Stimulated activated effector memory CD8-positive, alpha-beta T cell treated with anti-CD3 and anti-CD28 coated beads, Interleukin-12 subunit alpha, Interleukin-12 subunit beta, amount 100 ng/mL, for 72 hours (primary cell): ENCODE data around the gene CZIB.
A peak's percentile ranks its signal among the peaks of the same experiment; 100 is the strongest.
"Not testable (repeated sequence)": the region's sequence is repeated elsewhere in the genome, so short reads cannot be mapped to it uniquely, and the experiment has no call there.

ENCODE experiments used
- ATAC-seq: fragments of 150-1000 bp; cut with Tn5 transposase; 2 replicates; pipeline ENCODE4 v1.10.0; 2021
- DNase-seq, 2 donors: peaks; one replicate each; pipeline ENCODE4 v3.0.0; 2021 to 2022; ENCODE audit warnings: low spot score in 2 of 2
- H3K27ac Mint-ChIP-seq: one replicate; pipeline ENCODE4 v1.8.0; 2022; ENCODE audit warnings: mild to moderate bottlenecking, mixed read lengths
- H3K36me3 Mint-ChIP-seq: one replicate; pipeline ENCODE4 v1.8.0; 2022; ENCODE audit warnings: mild to moderate bottlenecking, mixed read lengths
- H3K4me1 Mint-ChIP-seq: one replicate; pipeline ENCODE4 v1.8.0; 2022; ENCODE audit warnings: mixed read lengths
- H3K4me3 Mint-ChIP-seq: one replicate; pipeline ENCODE4 v1.8.0; 2022; ENCODE audit warnings: mild to moderate bottlenecking, mixed read lengths
- H3K9me3 Mint-ChIP-seq: one replicate; pipeline ENCODE4 v1.8.0; 2022; ENCODE audit warnings: mixed read lengths

Gene CZIB

DNA sequence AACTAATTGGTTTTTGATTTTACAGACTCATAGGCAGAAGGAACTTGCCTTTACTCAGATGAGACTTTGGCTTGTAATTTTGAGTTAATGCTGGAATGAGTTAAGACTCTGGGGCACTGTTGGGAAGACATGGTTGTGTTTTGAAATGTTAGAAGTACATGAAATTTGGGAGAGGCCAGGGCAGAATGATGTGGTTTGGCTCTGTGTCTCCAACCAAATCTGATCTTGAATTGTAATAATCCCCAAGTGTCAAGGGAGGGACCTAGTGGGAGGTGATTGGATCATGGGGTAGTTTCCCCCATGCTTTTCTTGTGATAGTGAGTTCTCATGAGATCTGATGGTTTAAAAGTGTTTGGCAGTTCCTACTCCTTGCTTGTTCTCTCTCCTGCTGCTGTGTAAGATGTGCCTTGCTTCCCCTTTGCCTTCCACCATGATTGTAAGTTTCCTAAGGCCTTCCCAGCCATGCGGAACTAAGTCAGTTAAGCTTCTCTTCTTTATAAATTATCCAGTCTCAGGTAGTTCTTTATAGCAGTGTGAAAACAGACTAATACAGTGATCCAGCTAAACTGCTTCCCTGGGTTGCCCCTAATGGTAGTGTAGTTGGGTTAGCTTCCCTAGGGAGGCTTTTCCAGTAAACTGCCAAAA, 13.6 kb downstream of the CZIB start:
- no peak overlapping the region for H3K27ac Mint-ChIP-seq
- DNase-seq: no peak
- H3K9me3 Mint-ChIP-seq: peaks cover 5% of the 10 kb centered on the region
- H3K36me3 Mint-ChIP-seq: peaks cover 80% of the 10 kb centered on the region
- H3K4me3 Mint-ChIP-seq: no peak overlapping the region
- peaks cover 6% of the 10 kb centered on the region for H3K4me1 Mint-ChIP-seq
- no peak for ATAC-seq

- H3K27ac Mint-ChIP-seq, H3K4me1 Mint-ChIP-seq: not testable (repeated sequence)
- peaks cover 75% of the 10 kb centered on the region for H3K36me3 Mint-ChIP-seq
Observed at GRCh38 chr1:53206083-53206685, 14.2 kb downstream of the CZIB start.

DNA sequence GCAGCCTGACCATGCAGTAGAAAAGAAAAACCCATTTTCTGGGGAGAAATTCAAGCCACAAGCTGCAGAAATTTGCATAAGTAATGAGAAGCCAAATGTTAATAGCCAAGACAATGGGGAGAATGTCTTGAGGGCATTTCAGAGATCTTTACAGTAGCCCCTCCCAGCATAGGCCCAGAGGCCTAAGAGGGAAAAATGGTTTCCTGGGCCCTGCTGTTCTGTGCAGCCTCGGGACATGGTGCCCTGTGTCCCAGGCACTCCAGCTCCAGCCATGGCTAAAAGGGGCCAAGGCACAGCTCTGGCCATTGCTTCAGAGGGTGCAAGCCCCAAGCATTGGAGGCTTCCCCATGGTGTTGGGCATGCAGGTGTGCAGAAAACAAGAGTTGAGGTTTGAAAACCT, 14.9 kb downstream of the CZIB start:
- H3K27ac Mint-ChIP-seq, H3K4me1 Mint-ChIP-seq, ATAC-seq, H3K9me3 Mint-ChIP-seq, H3K4me3 Mint-ChIP-seq, DNase-seq: not testable (repeated sequence)
- peaks cover 68% of the 10 kb centered on the region for H3K36me3 Mint-ChIP-seq

More at GRCh38 chr1:53206083-53206685, 14.2 kb downstream of the CZIB start:
- H3K9me3 Mint-ChIP-seq, DNase-seq, H3K4me3 Mint-ChIP-seq, ATAC-seq: not testable (repeated sequence)

- H3K9me3 Mint-ChIP-seq: peaks cover 5% of the 10 kb centered on the region
- H3K36me3 Mint-ChIP-seq: peaks cover 48% of the 10 kb centered on the region
- peaks cover 6% of the 10 kb centered on the region for H3K4me1 Mint-ChIP-seq
- ATAC-seq (no peak), DNase-seq (no peak)
- H3K27ac Mint-ChIP-seq: no peak overlapping the region
- H3K4me3 Mint-ChIP-seq: no peak overlapping the region
Observed at GRCh38 chr1:53203466-53203865, 17.0 kb downstream of the CZIB start.

- DNase-seq (no peak), ATAC-seq (no peak)
- peak overlapping the region; percentile 96 for H3K27ac Mint-ChIP-seq
- peak overlapping the region; percentile 84 for H3K4me3 Mint-ChIP-seq
- no peaks in the 10 kb centered on the region for H3K9me3 Mint-ChIP-seq
- H3K36me3 Mint-ChIP-seq: peaks cover 31% of the 10 kb centered on the region
- peaks cover 24% of the 10 kb centered on the region for H3K4me1 Mint-ChIP-seq
Observed at GRCh38 chr1:53198241-53198651, 22.2 kb downstream of the CZIB start.

DNA sequence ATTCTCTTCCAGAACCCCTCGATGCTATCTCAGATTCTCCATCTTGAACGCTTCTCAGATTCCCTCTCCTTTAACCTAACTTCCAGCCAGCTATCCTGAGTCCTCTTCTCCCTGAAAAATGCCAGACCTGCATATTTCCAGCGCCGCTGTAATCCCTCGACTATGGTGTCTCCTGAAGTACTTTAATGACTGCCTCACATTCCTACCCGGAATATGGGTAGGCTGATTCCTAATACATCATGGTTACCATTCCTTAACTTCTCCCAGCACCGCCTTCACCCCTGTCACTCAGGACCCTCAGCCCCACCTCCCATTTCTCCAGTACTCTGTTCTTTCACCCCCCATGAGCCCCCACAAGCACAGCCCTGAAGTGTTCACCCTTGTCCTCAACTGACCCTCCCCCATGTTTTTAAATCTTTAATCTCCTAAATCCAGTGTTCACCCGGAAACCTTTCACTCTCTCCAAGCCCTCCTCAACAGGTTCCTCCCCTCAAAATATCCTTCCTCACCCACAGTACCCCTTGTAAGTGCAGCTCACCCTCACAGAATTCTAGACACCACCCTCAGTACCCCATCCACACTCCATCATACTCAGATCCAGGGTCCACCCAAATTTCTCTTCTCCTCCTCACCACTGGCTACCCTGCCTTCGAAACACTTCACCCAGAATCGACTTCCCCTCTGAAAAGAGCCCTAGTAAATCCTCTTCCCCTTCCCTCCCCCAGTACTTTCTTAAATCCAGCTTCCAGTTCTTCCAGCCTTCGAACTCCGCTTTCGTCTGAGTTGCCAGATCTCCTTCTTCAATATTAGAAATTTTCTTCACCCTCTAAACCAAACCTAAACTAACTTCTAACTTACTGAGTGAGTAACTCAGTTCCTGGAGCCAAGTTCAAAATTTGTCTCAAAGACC, 22.9 kb downstream of the CZIB start:
- ATAC-seq (no peak), DNase-seq (no peak)
- H3K4me3 Mint-ChIP-seq: peak overlapping the region; percentile 84
- peak overlapping the region; percentile 96 for H3K27ac Mint-ChIP-seq
- H3K9me3 Mint-ChIP-seq: no peaks in the 10 kb centered on the region
- H3K4me1 Mint-ChIP-seq: peaks cover 24% of the 10 kb centered on the region
- peaks cover 24% of the 10 kb centered on the region for H3K36me3 Mint-ChIP-seq

- H3K4me3 Mint-ChIP-seq: peak within 1 kb of the TSS; percentile 84
- H3K4me1 Mint-ChIP-seq: peaks cover 24% of the 10 kb centered on the region
- DNase-seq (peak; percentile 86 to 93), ATAC-seq (peak; percentile 99)
- no peaks in the 10 kb centered on the region for H3K9me3 Mint-ChIP-seq
- H3K36me3 Mint-ChIP-seq: peaks cover 15% of the 10 kb centered on the region
- H3K27ac Mint-ChIP-seq: peak within 1 kb of the TSS; percentile 96
Observed at GRCh38 chr1:53196485-53197290, 23.7 kb downstream of the CZIB start, which contains the start of gene CPT2. Gene CPT2, plus strand, starts transcription at chr1:53196824. Its CDS starts 120 bp downstream, at chr1:53196944.

GRCh38 chr1:53196017-53196484, 24.4 kb downstream of the CZIB start:
- Mint-ChIP-seq H3K4me1 (peaks cover 24% of the 10 kb centered on the region), H3K4me3 (peak overlapping the region; percentile 84), H3K27ac (peak overlapping the region; percentile 96), H3K9me3 (no peaks in the 10 kb centered on the region), H3K36me3 (peaks cover 15% of the 10 kb centered on the region)
- DNase-seq (no peak), ATAC-seq (peak; percentile 29)

- Mint-ChIP-seq H3K4me3 (peak overlapping the region; percentile 84), H3K36me3 (peaks cover 15% of the 10 kb centered on the region), H3K4me1 (peaks cover 24% of the 10 kb centered on the region), H3K9me3 (no peaks in the 10 kb centered on the region), H3K27ac (peak overlapping the region; percentile 96)
- DNase-seq (no peak), ATAC-seq (no peak)
Observed at GRCh38 chr1:53195246-53196016, 25.0 kb downstream of the CZIB start.

- DNase-seq (no peak), ATAC-seq (no peak)
- H3K4me3 Mint-ChIP-seq: no peak overlapping the region
- no peaks in the 10 kb centered on the region for H3K36me3 Mint-ChIP-seq
- no peaks in the 10 kb centered on the region for H3K4me1 Mint-ChIP-seq
- no peak overlapping the region for H3K27ac Mint-ChIP-seq
- H3K9me3 Mint-ChIP-seq: no peaks in the 10 kb centered on the region
Observed at GRCh38 chr1:53190210-53190611, 30.2 kb downstream of the CZIB start.

DNA sequence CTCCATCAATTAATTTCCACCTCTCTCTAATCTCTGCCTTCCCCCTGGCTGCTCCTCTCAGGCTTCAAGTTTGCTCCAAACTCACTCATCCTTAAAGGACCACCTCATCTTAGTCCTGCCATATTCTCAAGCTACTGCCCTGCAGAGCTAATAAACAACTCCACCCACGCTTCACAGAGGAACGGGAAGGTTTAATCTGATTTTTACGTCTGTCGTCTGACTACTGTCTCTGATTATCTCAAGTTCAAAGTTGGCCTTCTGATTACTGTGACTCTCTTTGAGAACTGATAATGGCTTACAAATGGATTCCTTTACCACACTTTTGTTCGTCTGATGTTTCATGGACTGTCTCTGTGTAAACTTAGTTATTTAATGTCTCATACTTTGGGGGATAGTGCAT, 31.4 kb downstream of the CZIB start:
- ATAC-seq (no peak), DNase-seq (no peak)
- Mint-ChIP-seq H3K27ac (no peak overlapping the region), H3K9me3 (no peaks in the 10 kb centered on the region), H3K4me1 (no peaks in the 10 kb centered on the region), H3K4me3 (no peak overlapping the region), H3K36me3 (no peaks in the 10 kb centered on the region)

GRCh38 chr1:53188099-53188498, 32.3 kb downstream of the CZIB start:
- no peaks in the 10 kb centered on the region for H3K9me3 Mint-ChIP-seq
- no peaks in the 10 kb centered on the region for H3K36me3 Mint-ChIP-seq
- no peaks in the 10 kb centered on the region for H3K4me1 Mint-ChIP-seq
- no peak overlapping the region for H3K4me3 Mint-ChIP-seq
- DNase-seq (no peak), ATAC-seq (no peak)
- H3K27ac Mint-ChIP-seq: no peak overlapping the region

DNA sequence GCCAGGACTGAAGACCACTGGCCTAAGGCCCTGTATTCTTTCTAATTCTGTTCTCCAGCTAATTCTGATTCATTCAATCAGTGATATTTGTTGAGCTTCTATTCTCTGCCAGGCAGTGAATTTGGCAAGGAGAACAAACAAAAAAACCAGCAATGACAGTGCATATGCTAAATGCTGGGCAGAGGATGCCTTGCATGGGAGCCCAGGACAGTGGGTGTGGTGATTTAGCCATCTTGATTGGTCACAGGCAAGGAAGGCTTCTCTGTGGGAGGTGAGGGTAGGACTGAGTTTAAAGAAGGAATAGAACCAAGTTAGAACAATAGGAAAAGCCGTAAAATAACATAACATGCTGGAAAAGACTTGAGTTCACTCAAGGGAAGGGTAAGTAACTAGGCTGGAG, 33.0 kb downstream of the CZIB start:
- Mint-ChIP-seq H3K36me3 (no peaks in the 10 kb centered on the region), H3K9me3 (no peaks in the 10 kb centered on the region), H3K4me1 (no peaks in the 10 kb centered on the region), H3K27ac (no peak overlapping the region), H3K4me3 (no peak overlapping the region)
- DNase-seq (no peak), ATAC-seq (no peak)

DNA sequence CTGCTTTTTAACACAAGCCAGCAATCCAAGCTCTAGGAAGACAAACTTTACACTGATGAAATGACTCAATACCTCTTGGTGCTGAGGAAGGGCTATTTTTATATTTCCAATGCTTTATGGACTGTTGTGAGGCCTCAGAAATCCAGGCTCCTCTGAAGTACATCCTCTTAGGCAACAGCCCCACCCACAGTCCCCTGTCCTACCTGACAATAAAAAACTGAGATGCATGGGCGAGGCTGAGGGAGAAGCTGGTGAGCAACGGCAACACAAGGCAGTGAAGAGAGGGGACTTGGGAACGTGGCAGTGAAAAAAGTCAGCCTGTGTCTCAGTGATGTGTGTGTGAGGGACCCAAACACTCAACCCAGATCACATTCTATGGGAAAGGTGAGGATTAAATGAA, 33.9 kb downstream of the CZIB start:
- Mint-ChIP-seq H3K27ac (no peak overlapping the region), H3K4me1 (no peaks in the 10 kb centered on the region), H3K36me3 (no peaks in the 10 kb centered on the region), H3K4me3 (no peak overlapping the region), H3K9me3 (no peaks in the 10 kb centered on the region)
- ATAC-seq: no peak
- DNase-seq: no peak
